ENCODE measurements around the gene CTDSP2.
"Not testable (repeated sequence)": the region's sequence is repeated elsewhere in the genome, so short reads cannot be mapped to it uniquely, and the experiment has no call there.

CTDSP2 gene

DNA sequence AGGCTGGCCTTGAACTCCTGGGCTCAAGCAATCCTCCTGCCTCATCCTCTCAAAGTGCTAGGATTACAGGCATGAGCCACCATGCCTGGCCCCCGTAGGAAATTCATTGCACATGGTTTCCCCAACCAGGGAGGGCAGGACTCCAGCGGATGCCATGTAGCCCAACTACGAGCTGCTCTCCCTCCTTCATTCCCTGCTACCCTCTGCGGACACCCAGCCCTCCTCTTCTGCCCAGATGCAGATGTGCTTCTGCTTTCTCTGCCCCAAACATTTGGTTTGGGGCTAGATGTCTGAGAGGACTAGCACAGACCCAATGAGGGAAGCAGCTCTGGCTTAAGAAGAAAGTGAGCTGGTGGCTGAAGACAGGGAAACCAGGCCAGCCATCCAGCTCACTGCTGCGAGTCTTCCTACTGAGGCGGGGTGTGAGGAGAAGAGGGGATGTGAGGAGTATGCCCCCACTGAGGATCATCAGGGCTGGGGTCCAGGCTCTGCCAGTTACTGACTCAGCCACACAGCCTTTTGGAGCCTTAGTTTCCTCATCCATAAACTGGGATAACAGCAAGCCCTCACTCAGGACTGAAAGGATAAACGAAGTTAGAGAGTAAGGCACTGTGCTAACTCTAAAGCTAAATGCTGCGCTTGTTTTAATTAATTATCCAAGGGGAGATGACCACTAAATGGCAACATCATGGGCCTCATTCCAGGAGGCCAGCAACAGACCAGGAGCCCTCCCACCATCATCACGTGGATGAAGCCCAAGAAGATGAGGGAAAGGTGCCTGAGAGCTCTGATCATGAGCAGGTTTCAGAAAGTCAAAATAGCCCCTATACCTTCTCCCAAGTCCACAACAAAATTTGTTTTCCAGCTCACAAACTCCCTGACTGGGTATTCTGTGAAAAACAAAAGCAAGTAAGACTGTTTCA, 10.9 kb downstream of the CTDSP2 start:
- DNase-seq (ENCODE audit: low read depth, low spot score) = no peak

GRCh38 chr12:57834086-57834876, 12.2 kb downstream of the CTDSP2 start:
- no peak for DNase-seq (ENCODE audit: low read depth, low spot score)

GRCh38 chr12:57833672-57834071, 12.9 kb downstream of the CTDSP2 start:
- DNase-seq (ENCODE audit: low read depth, low spot score) = no peak

- no peak for DNase-seq (ENCODE audit: low read depth, low spot score)
Measured at GRCh38 chr12:57832966-57833365, 13.6 kb downstream of the CTDSP2 start.

GRCh38 chr12:57830393-57830792, 16.1 kb downstream of the CTDSP2 start:
- DNase-seq (ENCODE audit: low read depth, low spot score) = no peak

DNA sequence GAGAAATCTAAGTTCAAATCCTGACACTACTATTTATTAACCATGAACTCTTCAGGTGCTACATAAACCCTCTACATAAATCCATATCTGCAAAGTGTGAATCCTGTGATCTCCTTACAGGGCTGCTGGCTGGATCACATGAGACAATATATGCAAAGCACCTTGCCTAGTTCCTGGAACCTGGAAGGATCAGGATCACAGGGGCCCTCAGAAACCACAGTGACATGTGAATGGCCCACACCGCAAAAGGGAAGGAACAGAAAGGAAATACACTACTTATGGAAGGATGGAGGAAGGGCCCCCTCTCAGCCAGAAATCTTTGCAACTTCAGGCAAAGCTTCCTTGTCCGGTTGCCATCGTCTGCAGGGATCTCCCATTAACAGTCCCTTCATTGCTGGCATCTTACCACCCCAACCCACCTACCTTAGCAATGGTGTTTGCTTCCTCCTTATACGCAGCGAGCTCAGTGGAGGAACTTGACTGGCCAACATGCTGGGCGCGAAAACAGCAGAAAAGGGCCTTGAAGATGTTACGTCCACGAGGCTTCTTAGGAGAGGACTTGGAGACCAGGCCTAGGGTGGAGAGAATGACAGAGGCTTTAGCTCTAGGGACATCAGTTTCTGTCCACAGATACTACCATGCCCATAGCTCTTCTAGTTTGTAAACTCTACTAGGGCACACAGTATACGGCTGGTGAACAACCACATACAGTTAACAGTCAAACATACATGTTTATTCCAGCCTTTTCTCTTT, 17.3 kb downstream of the CTDSP2 start:
- DNase-seq (ENCODE audit: low read depth, low spot score) = no peak

DNA sequence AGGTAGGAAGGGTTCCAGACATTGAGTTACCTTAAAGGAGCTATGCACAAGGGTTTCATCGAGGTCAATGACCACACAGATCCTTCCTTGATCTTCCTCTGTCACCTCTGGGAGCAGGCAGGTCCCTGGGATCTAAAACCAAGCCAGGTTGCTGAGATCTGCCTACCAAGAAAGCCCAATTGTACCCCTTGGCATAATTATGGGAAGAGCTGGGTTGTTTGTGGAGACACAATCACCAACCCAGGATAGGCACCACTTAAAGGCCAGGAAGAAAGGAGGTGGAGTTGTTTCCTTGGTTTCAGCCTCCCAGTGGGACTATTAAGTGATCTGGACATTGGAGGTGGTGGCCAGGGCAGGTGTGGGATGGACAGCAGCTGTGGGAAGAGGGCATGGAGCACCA, 19.6 kb downstream of the CTDSP2 start:
- no peak for DNase-seq (ENCODE audit: low read depth, low spot score)

- DNase-seq (ENCODE audit: low read depth, low spot score) = no peak
Measured at GRCh38 chr12:57826400-57826799, 20.1 kb downstream of the CTDSP2 start.

- DNase-seq (ENCODE audit: low read depth, low spot score) = no peak
Measured at GRCh38 chr12:57825451-57825850, 21.1 kb downstream of the CTDSP2 start.

DNA sequence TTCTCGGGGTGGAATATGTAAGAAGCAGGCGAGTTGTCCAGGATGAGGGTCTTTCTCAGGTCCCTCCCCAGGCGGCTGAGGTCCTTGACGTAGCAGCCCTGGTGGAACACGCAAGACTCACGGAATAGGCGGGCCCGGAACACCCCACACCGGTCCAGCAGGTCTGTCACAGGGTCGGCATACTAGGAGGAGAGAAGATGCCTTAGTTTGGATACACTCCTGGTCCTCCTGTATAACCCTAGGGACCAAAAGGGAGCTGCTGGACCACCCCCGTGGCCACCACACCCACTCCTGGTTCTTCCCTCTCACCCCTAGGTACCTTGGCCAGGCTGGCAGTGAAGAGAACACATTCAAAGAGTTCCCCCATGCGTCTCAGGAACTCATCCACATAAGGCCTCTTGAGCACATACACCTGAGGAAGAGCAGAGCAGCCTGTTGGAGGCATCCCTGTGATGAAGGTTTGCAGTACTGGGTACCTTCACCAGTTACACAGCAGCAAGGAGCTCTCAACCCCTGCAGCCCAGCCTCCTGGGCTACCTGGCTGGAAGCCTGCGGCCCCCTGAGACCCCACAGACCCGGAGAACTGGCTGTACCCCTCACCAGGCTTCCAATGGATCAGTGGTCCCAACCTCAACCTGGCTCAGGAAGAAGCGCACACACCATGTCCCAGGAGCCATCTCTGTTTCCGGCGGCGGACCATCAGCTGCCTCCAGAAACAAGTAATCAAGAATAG, 22.5 kb downstream of the CTDSP2 start:
- DNase-seq (ENCODE audit: low read depth, low spot score) = no peak

DNA sequence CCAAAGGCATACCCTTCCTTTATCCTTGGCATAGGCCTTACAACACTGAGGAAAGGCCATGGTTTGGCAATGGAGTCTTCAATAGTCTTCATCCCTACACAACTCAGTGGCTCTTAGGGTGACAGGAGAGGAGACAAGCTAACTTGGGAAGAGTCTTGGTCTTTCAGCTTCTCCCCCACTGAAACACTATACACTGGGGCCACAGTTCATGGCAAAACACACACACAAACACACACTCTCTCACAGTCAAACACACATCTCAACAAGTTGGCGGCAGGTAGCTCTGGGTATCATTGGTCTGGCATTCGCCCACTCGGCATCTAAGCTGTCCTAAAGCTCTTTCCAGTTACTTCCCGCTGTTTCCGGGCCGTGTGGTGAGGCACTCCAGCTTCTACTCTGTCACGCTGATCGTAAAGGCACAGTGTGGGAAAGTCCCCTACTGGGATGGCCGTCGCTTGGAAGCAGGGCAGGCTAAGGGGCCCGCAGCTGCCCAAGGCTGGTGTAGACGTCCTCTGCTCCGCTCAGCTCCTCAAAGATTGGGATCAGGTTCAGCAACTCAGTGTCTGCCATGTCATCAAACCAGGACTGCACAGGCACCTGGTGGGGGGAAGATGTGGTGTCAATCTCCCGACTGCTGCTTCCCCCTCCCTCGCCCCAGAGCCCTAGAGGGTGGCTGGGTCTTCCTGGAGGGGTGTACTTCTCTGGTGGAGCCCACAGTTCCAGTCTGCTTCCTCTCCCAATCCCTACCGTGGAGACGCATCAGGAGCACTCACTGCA, 23.2 kb downstream of the CTDSP2 start:
- DNase-seq (ENCODE audit: low read depth, low spot score) = no peak

DNA sequence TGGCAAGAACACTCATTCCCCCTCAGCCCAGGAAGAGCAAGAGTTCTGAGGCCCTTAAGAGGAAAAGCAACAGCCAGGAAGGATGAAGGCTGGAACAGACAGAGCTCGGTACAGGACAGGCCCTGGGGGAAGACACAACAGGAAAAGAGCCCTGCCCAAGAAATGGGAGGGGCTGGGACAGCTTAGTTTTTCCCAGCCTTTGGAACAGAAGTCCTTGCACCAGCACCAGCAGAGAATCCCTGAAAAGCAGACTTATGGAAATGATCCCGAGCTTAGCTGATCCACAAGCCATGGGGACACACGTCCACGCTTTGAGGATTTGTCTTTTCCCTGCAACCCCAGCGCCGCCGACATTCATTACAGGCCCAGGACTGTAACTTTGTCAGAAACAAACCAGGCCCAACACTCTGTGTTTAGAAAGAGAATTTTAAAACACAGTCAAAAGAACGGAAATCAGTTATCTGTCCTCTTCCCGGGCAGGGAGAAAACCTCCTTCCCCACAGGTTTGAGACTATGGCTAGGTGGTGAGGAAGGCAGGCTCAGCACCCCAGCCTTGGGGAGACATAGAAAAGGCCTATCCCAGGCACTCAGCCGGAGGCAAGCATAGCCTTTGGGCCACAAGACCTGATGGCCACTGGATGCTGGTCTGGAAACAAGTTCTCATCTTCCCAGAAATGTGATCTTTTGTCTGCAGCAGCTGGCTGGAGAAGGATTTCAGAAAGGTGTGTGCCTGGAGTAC, 24.0 kb downstream of the CTDSP2 start:
- no peak for DNase-seq (ENCODE audit: low read depth, low spot score)

DNA sequence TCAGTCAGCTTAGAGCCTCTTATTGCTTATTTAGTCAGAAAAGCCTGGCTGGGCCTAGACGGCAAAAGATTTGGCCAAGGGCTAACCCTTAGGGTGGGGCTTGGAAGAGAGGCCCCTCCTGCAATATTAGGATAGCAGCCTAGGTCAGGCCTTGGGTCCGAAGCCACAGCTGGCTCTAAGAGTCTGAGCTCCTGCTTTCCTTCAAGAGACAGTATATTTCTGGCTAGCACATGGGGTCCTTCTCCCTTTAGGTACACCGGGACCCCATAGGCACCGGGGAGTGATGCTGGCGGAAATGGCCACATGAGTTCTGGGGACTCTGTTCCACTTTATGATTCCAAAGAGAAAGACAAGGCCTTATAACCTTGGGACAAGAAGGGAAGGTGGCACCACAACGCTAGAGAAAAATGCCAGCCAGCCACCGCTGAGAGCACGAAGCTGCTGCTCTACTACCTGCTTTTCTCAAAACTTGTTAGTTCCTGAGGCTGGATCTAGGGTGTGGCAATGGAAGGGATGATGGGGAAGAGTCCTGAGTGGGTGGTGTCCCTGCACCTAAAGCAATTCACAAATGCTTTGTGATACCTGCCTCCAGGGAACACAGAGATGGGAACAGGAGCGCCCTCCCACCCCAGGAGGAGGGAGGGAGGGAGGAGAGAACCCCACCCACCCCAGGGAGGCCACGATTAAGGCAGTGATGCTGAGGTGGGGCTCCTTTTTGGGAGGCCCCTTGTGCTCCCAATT, 24.9 kb downstream of the CTDSP2 start:
- no peak for DNase-seq (ENCODE audit: low read depth, low spot score)

GRCh38 chr12:57821015-57821414, 25.5 kb downstream of the CTDSP2 start:
- DNase-seq (ENCODE audit: low read depth, low spot score) = not testable (repeated sequence)

- DNase-seq (ENCODE audit: low read depth, low spot score) = not testable (repeated sequence)
Measured at GRCh38 chr12:57820119-57820518, 26.4 kb downstream of the CTDSP2 start.

DNA sequence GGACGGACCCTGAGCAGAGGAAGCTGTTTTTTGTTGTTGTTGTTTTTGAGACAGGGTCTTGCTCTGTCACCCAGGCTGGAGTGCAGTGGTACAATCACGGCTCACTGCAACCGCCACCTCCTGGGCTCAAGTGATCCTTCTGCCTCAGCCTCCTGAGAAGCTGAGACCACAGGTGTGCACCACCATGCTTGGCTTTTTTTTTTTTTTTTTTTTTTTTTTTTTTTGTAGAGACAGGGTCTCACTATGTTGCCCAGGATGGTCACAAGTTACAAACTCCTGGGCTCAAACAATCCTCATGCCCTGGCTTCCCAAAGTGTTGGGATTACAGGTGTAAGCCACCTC, 28.6 kb downstream of the CTDSP2 start:
- DNase-seq (ENCODE audit: low read depth, low spot score) = not testable (repeated sequence)

GRCh38 chr12:57817261-57817989, 29.1 kb downstream of the CTDSP2 start:
- no peak for DNase-seq (ENCODE audit: low read depth, low spot score)

DNA sequence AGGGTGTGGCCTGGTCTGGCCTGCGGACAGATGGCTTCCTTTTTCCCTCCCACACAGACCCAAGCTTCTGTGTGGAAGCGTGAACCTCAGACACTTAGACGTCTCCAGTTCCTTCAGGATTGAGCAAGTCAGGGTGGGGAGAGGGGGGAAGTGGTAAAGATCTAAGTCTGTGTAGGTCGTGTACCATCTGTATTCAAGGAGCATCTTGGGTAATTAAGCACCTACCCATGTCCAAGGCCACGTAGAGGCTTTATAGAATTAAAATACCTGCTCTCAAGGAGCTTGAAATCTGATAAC, 29.7 kb downstream of the CTDSP2 start:
- no peak for DNase-seq (ENCODE audit: low read depth, low spot score)

Measured in iPS DF 19.7 (cell line).